ENCODE measurements around the gene SPAG7. TPM values are rescaled to one million over a fixed set of nuclear protein-coding genes. Genes with fewer than 3 reads are reported as not detected.
"Not testable (repeated sequence)": the region's sequence is repeated elsewhere in the genome, so short reads cannot be mapped to it uniquely, and the experiment has no call there.

Gene SPAG7
- total RNA-seq, 2 experiments from 2014 or later: 60.5 to 70.1 TPM

DNA sequence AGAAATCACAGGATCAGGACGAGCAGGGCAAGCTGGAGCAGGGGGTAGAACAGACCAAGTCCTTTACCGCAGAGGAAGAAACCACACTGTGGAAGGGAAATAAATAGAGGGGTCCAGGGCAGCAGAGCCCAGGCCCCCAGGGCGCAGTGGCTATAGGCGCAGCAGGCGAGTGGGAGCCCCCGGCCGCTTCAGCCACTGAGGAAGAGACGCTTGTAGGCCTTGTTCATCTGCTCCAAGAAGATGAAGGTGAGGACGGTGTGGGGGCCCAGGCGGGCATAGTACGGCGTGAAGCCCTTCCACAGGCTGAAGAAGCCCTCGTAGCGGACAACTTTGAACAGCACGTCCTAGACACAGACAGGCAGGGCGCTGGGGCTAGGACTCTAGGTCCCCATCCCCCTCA is 30.1 kb downstream of the SPAG7 start:
- DNase-seq: no peak
- H3K4me1 Mint-ChIP-seq: peaks cover 54% of the 10 kb centered on the region
- CTCF ChIA-PET: interaction anchor here (1.5 kb wide), 1 partner anchor 50 kb away, joined by 5 read pairs; the partner anchor contains the start of gene CAMTA2
- H3K27ac Mint-ChIP-seq: no peak overlapping the region
- no peak overlapping the region for H3K4me3 Mint-ChIP-seq
- H3K27me3 Mint-ChIP-seq: no peaks in the 10 kb centered on the region
- ATAC-seq: no peak
- H3K9me3 Mint-ChIP-seq (ENCODE audit: low read depth): no peaks in the 10 kb centered on the region
- H3K36me3 Mint-ChIP-seq: peaks cover 47% of the 10 kb centered on the region

DNA sequence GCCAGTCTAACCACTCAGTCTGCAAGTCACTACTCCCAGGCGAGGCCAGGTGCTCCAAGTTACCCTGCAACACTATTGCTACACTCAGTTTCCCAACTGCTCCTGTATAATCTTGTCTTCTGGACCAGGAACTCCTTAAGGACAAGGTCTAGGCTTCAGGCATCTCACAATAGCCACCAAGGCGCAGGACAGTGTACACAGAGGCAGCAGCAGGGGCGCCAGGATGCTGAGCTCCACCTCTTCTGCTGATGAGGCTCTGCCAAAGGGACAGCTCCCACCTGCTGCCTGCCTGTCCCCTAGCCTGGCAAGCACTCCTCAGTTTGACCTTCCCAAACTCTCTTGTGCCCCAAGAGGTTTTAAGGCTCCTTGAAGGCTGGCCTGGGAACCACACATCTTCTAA is 31.2 kb downstream of the SPAG7 start:
- ATAC-seq (no peak), DNase-seq (no peak)
- Mint-ChIP-seq H3K4me3 (no peak overlapping the region), H3K36me3 (peaks cover 36% of the 10 kb centered on the region), H3K4me1 (peaks cover 45% of the 10 kb centered on the region), H3K27ac (peak overlapping the region; percentile 42), H3K27me3 (no peaks in the 10 kb centered on the region), H3K9me3 (ENCODE audit: low read depth) (no peaks in the 10 kb centered on the region)
- CTCF ChIA-PET: interaction anchor here (0.6 to 1.5 kb wide), 4 partner anchors 14 to 235 kb away, joined by 3 to 5 read pairs (median 4); partner anchors contain the start of genes CAMTA2 and CHRNE

- H3K27ac Mint-ChIP-seq: no peak overlapping the region
- no peaks in the 10 kb centered on the region for H3K9me3 Mint-ChIP-seq (ENCODE audit: low read depth)
- ATAC-seq: no peak
- H3K36me3 Mint-ChIP-seq: peaks cover 32% of the 10 kb centered on the region
- H3K4me3 Mint-ChIP-seq: no peak overlapping the region
- H3K27me3 Mint-ChIP-seq: no peaks in the 10 kb centered on the region
- peaks cover 45% of the 10 kb centered on the region for H3K4me1 Mint-ChIP-seq
- CTCF ChIA-PET: interaction anchor here (0.9 to 1.5 kb wide), 3 partner anchors 13 to 33 kb away, joined by 3 to 5 read pairs (median 3); partner anchors contain the start of gene CHRNE
- DNase-seq: no peak
These were observed 32.0 kb downstream of the SPAG7 start for GRCh38 chr17:4935650-4936049.

GRCh38 chr17:4934173-4934979 is 33.2 kb downstream of the SPAG7 start:
- H3K36me3 Mint-ChIP-seq: peaks cover 29% of the 10 kb centered on the region
- peak; percentile 32 for ATAC-seq
- no peak overlapping the region for H3K4me3 Mint-ChIP-seq
- H3K9me3 Mint-ChIP-seq (ENCODE audit: low read depth): no peaks in the 10 kb centered on the region
- H3K27ac Mint-ChIP-seq: peak overlapping the region; percentile 65
- H3K4me1 Mint-ChIP-seq: peaks cover 45% of the 10 kb centered on the region
- DNase-seq: no peak
- H3K27me3 Mint-ChIP-seq: no peaks in the 10 kb centered on the region
- CTCF ChIA-PET: interaction anchor here (0.8 to 1.3 kb wide), 2 partner anchors 25 to 31 kb away, joined by 3 to 7 read pairs; partner anchors contain the start of gene CHRNE

DNA sequence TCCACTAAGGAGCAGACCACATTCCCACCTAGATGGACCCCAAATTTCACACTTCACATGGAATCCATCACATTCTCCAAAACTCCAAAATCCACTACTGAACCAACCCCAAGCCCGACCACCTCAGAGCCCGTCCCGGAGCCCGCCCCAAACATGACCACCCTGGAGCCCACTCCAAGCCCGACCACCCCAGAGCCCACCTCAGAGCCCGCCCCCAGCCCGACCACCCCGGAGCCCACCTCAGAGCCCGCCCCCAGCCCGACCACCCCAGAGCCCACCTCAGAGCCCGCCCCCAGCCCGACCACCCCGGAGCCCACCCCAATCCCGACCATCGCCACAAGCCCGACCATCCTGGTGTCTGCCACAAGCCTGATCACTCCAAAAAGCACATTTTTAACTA is 34.0 kb downstream of the SPAG7 start:
- Mint-ChIP-seq H3K9me3 (ENCODE audit: low read depth) (no peaks in the 10 kb centered on the region), H3K4me1 (peaks cover 39% of the 10 kb centered on the region), H3K4me3 (no peak overlapping the region), H3K27me3 (no peaks in the 10 kb centered on the region), H3K36me3 (peaks cover 26% of the 10 kb centered on the region), H3K27ac (peak overlapping the region; percentile 65)
- CTCF ChIA-PET: interaction anchor here (0.8 to 1.3 kb wide), 2 partner anchors 24 to 30 kb away, joined by 3 to 7 read pairs; partner anchors contain the start of gene CHRNE
- DNase-seq: no peak
- ATAC-seq: no peak

- DNase-seq (no peak), ATAC-seq (no peak)
- Mint-ChIP-seq H3K4me3 (no peak overlapping the region), H3K36me3 (peaks cover 18% of the 10 kb centered on the region), H3K27me3 (no peaks in the 10 kb centered on the region), H3K4me1 (peaks cover 35% of the 10 kb centered on the region), H3K27ac (no peak overlapping the region), H3K9me3 (ENCODE audit: low read depth) (no peaks in the 10 kb centered on the region)
- CTCF ChIA-PET: interaction anchor here (1.2 kb wide), 1 partner anchor 23 kb away, joined by 4 read pairs; no protein-coding TSS in a partner anchor
These were observed 34.9 kb downstream of the SPAG7 start for GRCh38 chr17:4932756-4933155.

DNA sequence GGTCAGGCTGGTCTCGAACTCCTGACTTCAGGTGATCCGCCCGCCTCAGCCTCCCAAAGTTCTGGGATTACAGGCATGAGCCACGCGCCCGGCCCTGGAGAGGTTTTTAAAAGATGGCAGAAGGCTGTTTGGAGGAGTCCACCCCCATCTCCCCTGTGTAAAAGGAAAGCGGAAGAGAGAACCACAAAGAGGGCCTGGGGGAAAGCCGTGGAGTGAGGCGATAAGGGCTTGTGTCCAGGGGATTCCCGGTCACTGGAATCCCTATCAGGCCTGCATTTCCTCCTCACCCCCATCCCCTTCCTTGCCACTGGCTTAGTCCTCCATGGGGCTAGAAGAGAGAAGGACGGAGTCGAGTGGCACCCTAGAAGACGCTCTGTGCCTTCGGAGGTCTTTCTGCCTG is 35.7 kb downstream of the SPAG7 start, which contains the start of gene GP1BA:
Gene GP1BA (plus strand): TSS at position 315 of the 400 bp plus-strand sequence. CDS start 328 bp downstream, outside the sequence.
- peaks cover 31% of the 10 kb centered on the region for H3K4me1 Mint-ChIP-seq
- H3K36me3 Mint-ChIP-seq: peaks cover 15% of the 10 kb centered on the region
- no peaks in the 10 kb centered on the region for H3K9me3 Mint-ChIP-seq (ENCODE audit: low read depth)
- no peaks in the 10 kb centered on the region for H3K27me3 Mint-ChIP-seq
- no peak for ATAC-seq
- no peak for DNase-seq
- H3K4me3 Mint-ChIP-seq: no peak within 1 kb of the TSS
- H3K27ac Mint-ChIP-seq: no peak within 1 kb of the TSS
- CTCF ChIA-PET: no interaction called here

- no peak overlapping the region for H3K27ac Mint-ChIP-seq
- CTCF ChIA-PET: no interaction called here
- peaks cover 6% of the 10 kb centered on the region for H3K4me1 Mint-ChIP-seq
- DNase-seq: no peak
- ATAC-seq: no peak
- H3K27me3 Mint-ChIP-seq: no peaks in the 10 kb centered on the region
- H3K9me3 Mint-ChIP-seq (ENCODE audit: low read depth): no peaks in the 10 kb centered on the region
- H3K36me3 Mint-ChIP-seq: peaks cover 7% of the 10 kb centered on the region
- H3K4me3 Mint-ChIP-seq: no peak overlapping the region
These were observed 38.7 kb downstream of the SPAG7 start for GRCh38 chr17:4928881-4929280.

DNA sequence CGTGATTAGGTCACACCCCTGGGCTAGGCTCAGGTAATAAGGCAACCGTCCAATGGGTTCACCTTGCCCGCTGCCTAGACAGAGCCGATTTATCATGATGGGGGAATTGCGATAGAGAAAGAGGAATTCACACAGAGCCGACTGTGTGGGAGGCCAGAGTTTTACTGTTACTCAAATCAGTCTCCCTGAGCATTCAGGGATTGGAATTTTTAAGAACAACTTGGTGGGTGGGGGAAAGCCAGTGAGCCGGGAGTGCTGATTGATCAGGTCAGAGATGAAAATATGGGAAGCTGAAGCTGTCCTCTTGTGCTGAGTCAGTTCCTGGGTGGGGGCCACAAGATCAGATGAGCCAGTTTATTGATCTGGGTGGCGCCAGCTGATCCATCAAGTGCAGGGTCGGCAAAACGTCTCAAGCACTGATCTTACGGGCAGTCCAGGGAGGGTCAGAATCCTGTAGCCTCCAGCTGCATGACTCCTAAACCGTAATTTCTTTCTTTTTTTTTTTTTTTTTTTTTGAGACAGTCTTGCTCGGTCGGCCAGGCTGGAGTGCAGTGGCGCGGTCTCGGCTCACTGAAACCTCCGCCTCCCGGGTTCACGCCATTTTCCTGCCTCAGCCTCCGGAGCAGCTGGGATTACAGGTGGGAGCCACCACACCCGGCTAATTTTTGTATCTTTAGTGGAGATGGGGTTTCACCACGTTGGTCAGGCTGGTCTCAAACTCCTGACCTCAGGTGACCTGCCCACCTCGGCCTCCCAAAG is 40.9 kb downstream of the SPAG7 start:
- ATAC-seq: not testable (repeated sequence)
- CTCF ChIA-PET: interaction anchor here (0.8 to 1.9 kb wide), 2 partner anchors 13 to 17 kb away, joined by 3 to 4 read pairs; partner anchors contain the start of genes RNF167 and SLC25A11

DNA sequence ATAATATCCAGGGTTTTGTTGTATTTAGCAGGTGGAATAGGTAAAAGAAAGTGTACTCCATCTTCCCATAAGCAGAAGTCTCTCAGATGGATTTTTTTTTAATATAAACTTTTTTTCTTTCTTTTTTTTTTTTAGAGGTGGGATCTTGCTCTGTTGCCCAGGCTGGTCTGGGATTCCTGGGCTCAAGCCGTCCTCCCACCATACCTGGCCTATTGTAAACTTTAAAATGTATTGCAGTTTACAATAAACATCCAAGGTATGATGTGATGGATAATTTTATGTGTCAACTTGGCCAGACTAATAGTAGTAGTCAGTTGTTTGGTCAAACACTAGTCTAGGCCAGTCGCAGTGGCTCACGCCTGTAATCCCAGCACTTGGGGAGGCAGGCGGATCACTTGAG is 46.3 kb downstream of the SPAG7 start:
- DNase-seq (no peak), ATAC-seq (no peak)
- H3K27me3 Mint-ChIP-seq: no peaks in the 10 kb centered on the region
- H3K27ac Mint-ChIP-seq: no peak overlapping the region
- peaks cover 2% of the 10 kb centered on the region for H3K36me3 Mint-ChIP-seq
- no peak overlapping the region for H3K4me3 Mint-ChIP-seq
- CTCF ChIA-PET: interaction anchor here (2.4 kb wide), 1 partner anchor 12 kb away, joined by 12 read pairs; no protein-coding TSS in a partner anchor
- H3K9me3 Mint-ChIP-seq (ENCODE audit: low read depth): no peaks in the 10 kb centered on the region
- no peaks in the 10 kb centered on the region for H3K4me1 Mint-ChIP-seq

More for the DNA sequence above, 40.9 kb downstream of the SPAG7 start:
- H3K4me1 Mint-ChIP-seq; DNase-seq; H3K4me3 Mint-ChIP-seq; H3K9me3 Mint-ChIP-seq (ENCODE audit: low read depth); H3K36me3 Mint-ChIP-seq; H3K27me3 Mint-ChIP-seq; H3K27ac Mint-ChIP-seq: not testable (repeated sequence)

DNA sequence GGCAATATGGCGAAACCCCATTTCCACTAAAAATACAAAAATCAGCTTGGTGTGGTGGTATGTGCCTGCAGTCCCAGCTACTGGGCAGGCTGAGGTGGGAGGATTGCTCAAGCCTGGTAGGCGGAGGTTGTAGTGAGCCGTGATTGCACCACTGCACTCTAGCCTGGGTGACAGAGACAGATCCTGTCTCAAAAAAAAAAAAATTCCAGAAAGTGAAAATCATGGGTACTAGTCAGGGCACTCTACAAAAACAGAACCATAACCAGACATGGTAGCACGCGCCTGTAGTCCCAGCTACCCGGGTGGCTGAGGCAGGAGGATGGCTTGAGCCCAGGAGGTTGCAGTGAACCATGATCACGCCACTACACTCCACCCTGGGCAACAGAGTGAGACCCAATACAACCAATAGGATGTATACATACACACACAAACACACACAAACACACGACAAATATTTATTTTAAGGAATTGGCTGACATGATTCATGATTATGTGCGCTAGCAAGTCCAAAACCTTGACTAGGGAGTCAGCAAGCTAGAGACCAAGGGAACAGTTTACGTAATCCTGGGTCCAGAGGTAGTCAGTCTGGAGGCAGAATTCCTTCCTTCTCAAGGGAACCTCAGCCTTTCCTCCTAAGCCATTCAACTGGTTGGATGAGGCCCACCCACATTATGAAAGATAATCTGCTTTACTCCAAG is 47.1 kb downstream of the SPAG7 start:
- no peak for DNase-seq

GRCh38 chr17:4919511-4920047 is 48.0 kb downstream of the SPAG7 start:
- no peaks in the 10 kb centered on the region for H3K4me1 Mint-ChIP-seq
- H3K27me3 Mint-ChIP-seq: no peaks in the 10 kb centered on the region
- H3K36me3 Mint-ChIP-seq: peaks cover 2% of the 10 kb centered on the region
- no peak overlapping the region for H3K27ac Mint-ChIP-seq
- DNase-seq: no peak
- ATAC-seq: no peak
- H3K4me3 Mint-ChIP-seq: no peak overlapping the region
- CTCF ChIA-PET: interaction anchor here (0.6 to 2.4 kb wide), 3 partner anchors 11 to 438 kb away, joined by 3 to 12 read pairs (median 4); partner anchors contain the start of genes RNF167 and SLC25A11
- H3K9me3 Mint-ChIP-seq (ENCODE audit: low read depth): no peaks in the 10 kb centered on the region

More for the DNA sequence above, 47.1 kb downstream of the SPAG7 start:
- CTCF ChIA-PET: interaction anchor here (1.4 to 2.4 kb wide), 2 partner anchors 11 to 20 kb away, joined by 3 to 12 read pairs; partner anchors contain the start of genes RNF167 and SLC25A11
- H3K27me3 Mint-ChIP-seq: no peaks in the 10 kb centered on the region
- no peak for ATAC-seq
- H3K27ac Mint-ChIP-seq: no peak overlapping the region
- no peaks in the 10 kb centered on the region for H3K4me1 Mint-ChIP-seq
- no peak overlapping the region for H3K4me3 Mint-ChIP-seq
- peaks cover 2% of the 10 kb centered on the region for H3K36me3 Mint-ChIP-seq
- H3K9me3 Mint-ChIP-seq (ENCODE audit: low read depth): no peaks in the 10 kb centered on the region
